Measurements from ENCODE around the gene APOC1.

GRCh38 chr19:44887648-44888047 lies 26.8 kb upstream of the APOC1 start:
- TF ChIP-seq, protein P1, sequence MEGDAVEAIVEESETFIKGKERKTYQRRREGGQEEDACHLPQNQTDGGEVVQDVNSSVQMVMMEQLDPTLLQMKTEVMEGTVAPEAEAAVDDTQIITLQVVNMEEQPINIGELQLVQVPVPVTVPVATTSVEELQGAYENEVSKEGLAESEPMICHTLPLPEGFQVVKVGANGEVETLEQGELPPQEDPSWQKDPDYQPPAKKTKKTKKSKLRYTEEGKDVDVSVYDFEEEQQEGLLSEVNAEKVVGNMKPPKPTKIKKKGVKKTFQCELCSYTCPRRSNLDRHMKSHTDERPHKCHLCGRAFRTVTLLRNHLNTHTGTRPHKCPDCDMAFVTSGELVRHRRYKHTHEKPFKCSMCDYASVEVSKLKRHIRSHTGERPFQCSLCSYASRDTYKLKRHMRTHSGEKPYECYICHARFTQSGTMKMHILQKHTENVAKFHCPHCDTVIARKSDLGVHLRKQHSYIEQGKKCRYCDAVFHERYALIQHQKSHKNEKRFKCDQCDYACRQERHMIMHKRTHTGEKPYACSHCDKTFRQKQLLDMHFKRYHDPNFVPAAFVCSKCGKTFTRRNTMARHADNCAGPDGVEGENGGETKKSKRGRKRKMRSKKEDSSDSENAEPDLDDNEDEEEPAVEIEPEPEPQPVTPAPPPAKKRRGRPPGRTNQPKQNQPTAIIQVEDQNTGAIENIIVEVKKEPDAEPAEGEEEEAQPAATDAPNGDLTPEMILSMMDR (IDR thresholded peaks at IDR 0.05; ENCODE audit: insufficient read depth, low read depth, low read length): no peak
- no peak for TF ChIP-seq EZH2 (IDR thresholded peaks at IDR 0.05; ENCODE audit: insufficient read depth, low read length)

All from astrocyte (in vitro differentiated cells and primary cell).